ENCODE results near the gene TSSK2.
"Not testable (repeated sequence)": the region's sequence is repeated elsewhere in the genome, so short reads cannot be mapped to it uniquely, and the experiment has no call there.

The TSSK2 gene

DNA sequence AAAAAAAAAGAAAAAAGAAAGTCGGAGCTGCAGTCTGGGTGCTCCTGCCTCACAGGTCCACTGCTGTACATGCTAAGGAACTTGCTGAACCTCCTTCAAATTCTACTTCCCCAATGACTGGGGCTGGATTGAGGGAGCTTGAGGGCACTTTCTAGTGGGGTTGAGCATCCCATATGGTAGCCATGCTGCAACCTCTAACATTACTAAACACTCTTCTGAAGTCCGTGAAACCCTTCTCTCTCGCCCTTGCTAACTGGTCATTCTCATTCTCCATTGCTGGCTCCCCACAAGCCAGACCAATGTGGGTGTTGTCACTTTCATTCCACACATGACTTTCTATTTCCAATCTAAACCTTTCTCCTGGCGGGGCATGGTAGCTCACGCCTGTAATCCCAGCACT is 12.1 kb downstream of the TSSK2 start:
- DNase-seq (ENCODE audit: low read depth), result no peak

- DNase-seq (ENCODE audit: low read depth), result peak; percentile 34
These were observed 12.9 kb downstream of the TSSK2 start for GRCh38 chr22:19143967-19144400.

- no peak for DNase-seq (ENCODE audit: low read depth)
These were observed 15.3 kb downstream of the TSSK2 start for GRCh38 chr22:19146215-19146968.

DNA sequence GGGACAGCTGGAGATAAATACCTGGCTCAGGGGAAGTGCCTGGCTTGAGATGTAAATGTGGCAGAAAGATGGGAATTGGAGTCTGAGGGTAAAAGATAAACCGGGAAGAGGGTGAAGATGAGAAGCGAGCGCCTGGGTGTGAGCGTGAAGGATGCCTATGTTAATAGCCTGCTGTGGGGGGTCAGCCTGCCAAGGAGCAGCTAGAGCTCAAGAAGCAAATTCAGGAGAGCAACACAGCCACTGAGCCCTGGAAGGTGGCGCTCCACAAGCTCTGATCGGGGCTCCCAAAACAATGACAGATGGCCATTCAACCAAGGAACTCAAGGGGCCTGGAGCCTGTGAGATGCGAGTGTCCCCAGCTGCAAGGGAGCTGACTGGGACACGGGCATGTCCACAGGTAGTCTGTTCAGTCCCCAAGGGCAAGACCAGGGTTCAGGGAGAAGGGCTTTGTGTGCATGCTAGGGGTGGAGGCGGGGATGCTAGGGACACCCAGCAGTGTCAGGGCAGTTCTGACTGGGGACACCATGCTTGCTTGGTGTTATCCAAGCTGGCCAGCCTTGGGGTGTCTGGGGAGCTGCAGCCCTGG is 16.2 kb downstream of the TSSK2 start:
- DNase-seq (ENCODE audit: low read depth), result no peak

DNA sequence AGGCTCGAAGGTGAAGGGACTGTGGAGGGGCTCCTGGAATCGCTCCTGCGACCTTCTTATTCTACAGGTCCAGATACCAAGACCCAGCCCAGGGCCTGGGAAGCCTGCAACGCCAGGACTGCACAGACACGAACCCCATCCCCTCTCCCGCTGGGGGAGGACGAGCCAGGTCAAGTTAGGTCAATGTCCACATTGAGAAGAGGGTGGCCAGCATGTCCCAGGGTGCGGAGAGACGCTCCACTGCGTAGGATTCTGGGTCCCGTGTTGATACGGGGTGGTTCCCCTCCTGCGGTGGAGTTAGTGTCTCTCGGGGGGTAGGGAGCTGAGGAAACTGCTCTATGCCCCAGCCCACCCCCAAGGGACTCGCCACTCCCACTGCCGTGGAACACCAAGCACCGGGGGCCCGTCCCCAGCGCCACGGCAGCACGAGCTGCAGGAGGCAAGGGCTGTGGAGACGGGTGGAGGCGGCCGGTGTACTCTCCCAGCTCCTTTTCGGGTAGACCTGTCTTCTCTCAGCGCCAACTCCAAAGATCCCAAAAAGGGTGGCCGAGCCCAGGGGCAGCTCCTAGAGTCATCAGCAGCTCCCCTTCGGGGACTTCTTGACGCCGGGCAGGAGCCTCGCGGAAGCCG is 17.4 kb downstream of the TSSK2 start:
- no peak for DNase-seq (ENCODE audit: low read depth)

GRCh38 chr22:19149047-19149883 is 18.2 kb downstream of the TSSK2 start:
- peak; percentile 14 for DNase-seq (ENCODE audit: low read depth)

GRCh38 chr22:19149991-19150390 is 18.9 kb downstream of the TSSK2 start, which contains the start of gene GSC2:
GSC2 (minus strand) TSS chr22:19150292; CDS start chr22:19150283, 9 bp downstream.
- DNase-seq (ENCODE audit: low read depth), result no peak

DNA sequence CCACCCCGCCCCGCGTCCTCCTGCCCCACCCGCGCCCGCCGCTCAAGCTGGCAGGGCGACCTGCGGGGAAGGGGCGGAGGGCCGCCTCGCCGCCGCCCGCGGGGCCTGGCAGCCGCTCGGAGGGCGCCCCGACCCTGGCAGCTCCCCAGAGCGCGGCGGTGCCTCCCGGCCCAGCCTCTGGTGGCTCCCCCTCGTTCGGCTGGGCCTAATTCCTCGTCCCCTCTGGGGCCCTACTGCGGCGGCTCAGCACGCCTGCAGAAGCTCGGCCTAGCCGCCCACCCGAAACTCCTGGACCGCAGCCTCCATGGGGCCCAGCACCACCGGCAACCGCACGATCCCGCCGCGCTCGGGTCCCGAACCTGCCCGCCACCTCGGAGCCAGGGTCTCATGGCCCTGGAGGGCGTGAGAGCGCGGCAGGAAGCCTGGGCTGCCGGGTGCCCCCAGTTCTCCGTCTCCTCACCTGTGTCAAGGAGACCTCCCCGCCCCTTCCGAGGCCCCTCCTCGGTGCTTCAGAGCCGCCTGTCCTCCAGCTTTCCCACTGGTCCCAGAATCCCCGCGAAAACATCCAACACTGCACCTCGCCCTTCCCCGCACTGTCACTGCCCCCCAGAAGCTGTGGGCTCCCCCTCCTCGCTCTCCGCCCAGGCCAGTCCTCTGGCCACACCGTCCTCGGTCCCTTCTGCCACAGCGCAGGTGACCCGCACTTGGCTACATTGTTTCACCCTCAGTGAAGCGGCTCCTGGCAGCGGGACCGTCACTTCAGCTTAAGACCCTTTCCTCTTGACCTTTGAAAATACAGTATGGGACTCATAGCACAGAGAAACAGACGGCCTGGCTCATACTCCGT is 19.6 kb downstream of the TSSK2 start:
- no peak for DNase-seq (ENCODE audit: low read depth)

DNA sequence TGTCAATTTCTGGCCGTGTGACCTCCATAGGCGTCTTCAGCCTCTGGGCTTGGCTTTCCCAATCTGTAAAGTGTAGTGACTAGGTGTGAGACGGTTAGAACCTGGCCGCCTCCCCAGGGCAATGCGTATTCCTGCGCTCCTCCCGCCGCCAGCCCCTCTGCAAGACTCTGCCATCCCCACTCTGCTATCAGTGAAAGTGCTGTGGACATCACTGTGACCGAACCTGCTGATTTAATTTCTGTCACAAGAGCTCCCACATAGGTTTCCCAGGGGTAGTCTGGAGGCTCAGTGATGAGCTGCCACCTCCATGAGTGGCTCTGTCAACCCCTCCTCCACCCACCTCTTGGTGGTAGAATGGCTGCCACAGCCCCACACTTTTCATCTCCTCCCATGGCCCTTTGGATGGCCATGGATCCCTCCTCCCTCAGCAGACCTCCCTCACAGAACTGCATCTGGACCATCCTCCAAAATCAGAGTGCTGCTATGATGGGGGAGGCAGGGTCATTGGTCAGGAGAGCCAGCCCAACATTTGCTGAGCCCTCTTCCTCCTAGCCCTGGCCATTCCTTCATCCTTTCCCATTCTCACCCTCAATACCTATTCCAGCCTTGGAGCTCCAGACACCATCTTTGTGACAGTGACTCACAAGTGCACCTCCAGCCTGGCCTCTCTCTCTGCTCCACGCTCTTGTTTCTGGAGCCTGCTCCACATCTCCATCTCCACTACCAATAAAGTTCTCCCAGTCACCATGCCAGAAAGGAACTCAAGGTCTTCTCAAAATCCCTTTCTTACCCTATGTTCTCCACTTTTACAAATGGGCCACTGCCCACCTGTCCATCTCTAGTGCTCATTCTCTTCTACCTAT is 20.5 kb downstream of the TSSK2 start:
- DNase-seq (ENCODE audit: low read depth), result no peak

GRCh38 chr22:19152942-19153883 is 22.1 kb downstream of the TSSK2 start:
- DNase-seq (ENCODE audit: low read depth), result no peak

DNA sequence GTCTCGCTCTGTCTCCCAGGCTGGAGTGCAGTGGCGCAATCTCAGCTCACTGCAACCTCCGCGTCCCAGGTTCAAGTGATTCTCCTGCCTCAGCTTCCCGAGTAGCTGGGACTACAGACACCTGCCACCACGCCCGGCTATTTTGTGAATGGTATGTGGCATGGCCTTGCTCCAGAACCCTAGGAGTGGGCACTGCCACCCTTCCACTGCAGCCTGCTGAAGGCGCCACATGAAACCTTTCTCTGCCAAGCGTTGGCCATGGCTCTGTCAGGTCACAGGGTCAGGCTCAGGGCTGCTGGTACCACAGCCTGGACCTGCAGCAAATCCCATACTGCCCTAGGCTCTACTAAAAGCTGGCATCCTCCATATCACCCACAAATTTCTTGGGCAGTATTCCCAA is 25.0 kb downstream of the TSSK2 start:
- not testable (repeated sequence) for DNase-seq (ENCODE audit: low read depth)

- DNase-seq (ENCODE audit: low read depth), result not testable (repeated sequence)
These were observed 27.5 kb downstream of the TSSK2 start for GRCh38 chr22:19158649-19159048.

DNA sequence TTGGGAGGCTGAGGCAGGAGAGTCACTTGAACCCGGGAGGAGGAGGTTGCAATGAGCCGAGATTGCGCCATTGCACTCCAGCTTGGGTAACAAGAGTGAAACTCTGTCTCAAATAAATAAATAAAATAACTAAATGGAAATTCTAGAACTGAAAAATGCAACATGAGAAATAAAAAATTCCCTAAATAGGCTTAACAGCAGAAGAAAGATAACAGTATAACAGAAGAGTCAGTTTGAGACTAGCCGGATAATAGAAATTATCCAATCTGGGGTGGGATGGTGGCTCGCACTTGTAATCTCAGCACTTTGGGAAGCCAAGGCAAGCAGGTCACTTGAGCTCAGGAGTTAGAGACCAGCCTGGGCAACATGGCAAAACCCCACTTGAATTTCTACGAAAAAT is 33.3 kb downstream of the TSSK2 start:
- no peak for DNase-seq (ENCODE audit: low read depth)

- no peak for DNase-seq (ENCODE audit: low read depth)
These were observed 35.3 kb downstream of the TSSK2 start for GRCh38 chr22:19166421-19166820.

- DNase-seq (ENCODE audit: low read depth), result no peak
These were observed 36.2 kb downstream of the TSSK2 start for GRCh38 chr22:19167106-19167869.

GRCh38 chr22:19168088-19168890 is 37.2 kb downstream of the TSSK2 start:
- no peak for DNase-seq (ENCODE audit: low read depth)

Measured in EH (cell line).